Right kidney (tissue), 1 donor: Measurements from ENCODE around the gene DUSP22.

Experiments used
- DNase-seq: peaks from one replicate; pipeline ENCODE4 v3.0.0-alpha.2; 2016

DUSP22 gene

GRCh38 chr6:339480-339879 is 47.2 kb downstream of the DUSP22 start:
- DNase-seq = no peak

GRCh38 chr6:340186-340955 is 48.1 kb downstream of the DUSP22 start:
- DNase-seq = no peak

GRCh38 chr6:340991-341827 is 48.9 kb downstream of the DUSP22 start:
- DNase-seq = no peak

GRCh38 chr6:341914-342831 is 49.9 kb downstream of the DUSP22 start:
- no peak for DNase-seq

GRCh38 chr6:342832-343179 is 50.5 kb downstream of the DUSP22 start:
- DNase-seq = no peak

GRCh38 chr6:343226-343935 is 51.1 kb downstream of the DUSP22 start:
- DNase-seq = no peak

GRCh38 chr6:343960-344815 is 51.9 kb downstream of the DUSP22 start:
- no peak for DNase-seq

- DNase-seq = no peak
Observed at GRCh38 chr6:344816-345340, 52.6 kb downstream of the DUSP22 start.

GRCh38 chr6:345747-346385 is 53.6 kb downstream of the DUSP22 start:
- DNase-seq = no peak

GRCh38 chr6:346386-347030 is 54.2 kb downstream of the DUSP22 start:
- no peak for DNase-seq

- DNase-seq = no peak
Observed at GRCh38 chr6:347232-347631, 54.9 kb downstream of the DUSP22 start.

- DNase-seq = no peak
Observed at GRCh38 chr6:347951-348859, 55.9 kb downstream of the DUSP22 start.

GRCh38 chr6:348860-349396 is 56.6 kb downstream of the DUSP22 start:
- DNase-seq = no peak

- no peak for DNase-seq
Observed at GRCh38 chr6:349491-349921, 57.2 kb downstream of the DUSP22 start.

- no peak for DNase-seq
Observed at GRCh38 chr6:350371-350770, 58.1 kb downstream of the DUSP22 start.

GRCh38 chr6:351011-351866 is 59.0 kb downstream of the DUSP22 start:
- DNase-seq = no peak

- no peak for DNase-seq
Observed at GRCh38 chr6:351867-352289, 59.6 kb downstream of the DUSP22 start.
